OCI-LY1 (cell line): ENCODE results near the gene DEFB128.

ENCODE experiments used
- EZH2 ChIP-seq: fragments of 200-600 bp; sonication (generic), shearing (Covaris generic); IDR thresholded peaks from 2 replicates; pipeline ENCODE4 v1.8.0; 2017; ENCODE audit warnings: borderline replicate concordance, mixed run types, mild to moderate bottlenecking, antibody characterized with exemption, low read length, moderate library complexity, mixed read lengths
- TF ChIP-seq, protein P1 (sequence below): fragments of 200-600 bp; sonication (generic), shearing (Covaris generic); IDR thresholded peaks from 2 replicates; pipeline ENCODE4 v1.5.1; 2017; ENCODE audit warnings: mild to moderate bottlenecking, antibody characterized with exemption, low read length, moderate library complexity, mixed read lengths

GRCh38 chr20:237489-237888 lies 48.0 kb upstream of the DEFB128 start:
- TF ChIP-seq, protein P1, sequence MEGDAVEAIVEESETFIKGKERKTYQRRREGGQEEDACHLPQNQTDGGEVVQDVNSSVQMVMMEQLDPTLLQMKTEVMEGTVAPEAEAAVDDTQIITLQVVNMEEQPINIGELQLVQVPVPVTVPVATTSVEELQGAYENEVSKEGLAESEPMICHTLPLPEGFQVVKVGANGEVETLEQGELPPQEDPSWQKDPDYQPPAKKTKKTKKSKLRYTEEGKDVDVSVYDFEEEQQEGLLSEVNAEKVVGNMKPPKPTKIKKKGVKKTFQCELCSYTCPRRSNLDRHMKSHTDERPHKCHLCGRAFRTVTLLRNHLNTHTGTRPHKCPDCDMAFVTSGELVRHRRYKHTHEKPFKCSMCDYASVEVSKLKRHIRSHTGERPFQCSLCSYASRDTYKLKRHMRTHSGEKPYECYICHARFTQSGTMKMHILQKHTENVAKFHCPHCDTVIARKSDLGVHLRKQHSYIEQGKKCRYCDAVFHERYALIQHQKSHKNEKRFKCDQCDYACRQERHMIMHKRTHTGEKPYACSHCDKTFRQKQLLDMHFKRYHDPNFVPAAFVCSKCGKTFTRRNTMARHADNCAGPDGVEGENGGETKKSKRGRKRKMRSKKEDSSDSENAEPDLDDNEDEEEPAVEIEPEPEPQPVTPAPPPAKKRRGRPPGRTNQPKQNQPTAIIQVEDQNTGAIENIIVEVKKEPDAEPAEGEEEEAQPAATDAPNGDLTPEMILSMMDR = no peak
- no peak for TF ChIP-seq EZH2
